ENCODE measurements around the gene CLRN3. TPM values are rescaled to one million over a fixed set of nuclear protein-coding genes. Genes with fewer than 3 reads are reported as not detected.

The CLRN3 gene
- polyA plus RNA-seq, 3 donors = 18.4 to 22.8 (median 21.4) TPM

DNA sequence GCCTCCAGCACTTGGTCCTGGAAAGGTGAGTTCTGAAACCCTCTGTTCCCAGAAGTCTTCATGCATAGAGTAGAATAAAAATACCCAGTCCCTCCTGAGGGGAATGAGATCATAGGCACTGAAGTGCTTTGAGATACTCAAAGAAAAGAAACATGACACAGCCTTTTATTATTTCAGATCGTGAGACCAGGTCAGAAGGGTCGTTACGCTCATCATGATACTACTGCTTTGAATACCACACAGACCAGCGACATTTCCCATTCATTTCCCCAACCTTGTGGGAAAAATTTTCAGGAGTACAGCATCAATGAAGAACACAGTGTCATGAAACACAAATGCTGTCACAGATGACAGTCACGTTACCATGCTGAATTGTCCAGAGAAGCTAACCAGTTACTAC is 15.0 kb downstream of the CLRN3 start:
- no peak for DNase-seq (ENCODE audit: low read depth in 3 of 3, low spot score in 2 of 3)

DNA sequence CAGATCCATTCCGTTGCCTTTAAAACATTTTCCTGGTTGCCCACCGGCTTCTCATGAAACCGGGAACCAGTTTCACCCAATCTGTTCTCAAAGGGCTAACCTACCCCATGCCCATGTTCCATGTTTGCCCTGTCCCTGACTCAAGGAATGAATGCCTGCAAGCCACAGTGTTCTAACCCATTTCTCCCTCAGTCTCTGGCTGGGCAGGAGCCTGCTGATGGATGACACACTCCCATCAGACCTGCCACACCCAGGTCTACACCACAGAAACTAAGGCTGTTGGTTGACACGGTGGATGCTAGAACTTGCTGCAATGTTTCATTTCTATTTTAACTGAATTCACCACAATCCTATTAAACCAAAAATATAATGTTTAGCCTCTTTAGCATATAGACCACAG is 15.6 kb downstream of the CLRN3 start:
- DNase-seq (ENCODE audit: low read depth in 3 of 3, low spot score in 2 of 3) = no peak

DNA sequence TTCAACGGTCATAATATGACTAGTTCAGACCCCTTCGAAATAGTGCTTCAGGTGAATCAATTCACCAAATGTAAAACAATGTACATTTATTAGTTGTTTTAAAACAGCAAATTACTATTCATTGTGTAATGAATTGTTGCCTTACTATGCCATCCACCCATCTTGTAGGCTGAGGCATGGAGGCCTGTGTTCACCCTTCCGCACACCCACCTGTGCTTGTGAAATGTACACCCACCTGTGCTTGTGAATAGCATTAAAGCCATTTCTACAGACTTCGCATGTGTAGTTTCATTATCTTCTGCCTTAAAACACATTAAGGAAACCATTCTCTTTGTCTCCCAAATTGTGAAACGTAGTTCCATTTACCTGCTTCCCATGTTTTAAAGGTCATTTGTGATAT is 16.8 kb downstream of the CLRN3 start:
- DNase-seq (ENCODE audit: low read depth in 3 of 3, low spot score in 2 of 3) = no peak

DNA sequence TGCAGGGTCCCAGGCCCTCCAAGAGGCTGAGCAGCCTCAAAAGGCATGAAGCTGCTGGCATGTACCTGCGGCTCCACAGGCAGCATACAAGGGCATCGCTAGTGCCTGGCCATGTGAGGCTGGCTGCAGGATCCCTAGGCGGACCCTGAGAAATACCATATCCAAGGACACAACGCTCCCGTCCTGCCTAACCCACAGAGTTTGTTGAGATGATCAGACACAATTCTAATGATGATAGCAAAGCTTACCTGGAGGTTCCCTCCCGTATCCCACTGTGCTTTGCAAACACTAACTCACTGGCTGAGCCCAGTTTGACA is 17.3 kb downstream of the CLRN3 start:
- DNase-seq (ENCODE audit: low read depth in 3 of 3, low spot score in 2 of 3) = no peak

DNA sequence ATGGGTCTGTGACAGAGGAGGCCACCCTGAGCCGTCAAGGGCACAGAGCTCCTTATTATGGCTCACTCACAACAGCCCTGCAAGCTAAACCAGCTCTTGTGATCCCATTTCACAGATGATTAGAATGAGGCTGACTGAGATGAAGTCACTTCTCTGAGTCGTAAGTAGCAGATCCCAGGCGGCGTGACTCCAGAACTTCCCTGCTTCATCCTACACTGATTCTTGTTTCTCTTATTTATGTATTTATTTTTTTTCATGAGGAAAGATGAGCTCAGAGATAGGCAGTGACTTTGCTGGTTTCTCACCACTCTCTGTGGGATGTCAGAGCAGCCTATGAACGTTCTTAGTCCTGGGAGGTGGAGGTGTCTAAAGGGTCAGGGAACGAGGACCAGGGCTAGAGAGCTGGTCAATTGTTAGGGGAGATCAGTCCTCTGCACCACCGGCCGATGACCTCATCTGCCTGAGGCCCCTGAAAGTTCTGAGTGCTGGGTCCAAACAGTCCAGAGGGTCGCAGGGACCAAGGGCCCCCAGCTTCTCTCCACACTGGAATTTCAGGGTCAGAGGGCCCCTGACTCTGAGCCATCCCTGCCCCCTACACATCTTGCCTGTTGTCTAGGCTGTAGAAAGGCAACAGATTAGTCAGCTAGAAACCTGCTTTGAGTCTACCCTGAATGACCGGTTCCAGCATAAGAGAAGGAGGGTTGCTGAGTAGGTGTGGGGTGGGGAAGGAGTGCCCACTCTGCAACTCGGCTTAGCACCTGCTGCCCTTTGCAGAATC is 17.9 kb downstream of the CLRN3 start:
- no peak for DNase-seq (ENCODE audit: low read depth in 3 of 3, low spot score in 2 of 3)

DNA sequence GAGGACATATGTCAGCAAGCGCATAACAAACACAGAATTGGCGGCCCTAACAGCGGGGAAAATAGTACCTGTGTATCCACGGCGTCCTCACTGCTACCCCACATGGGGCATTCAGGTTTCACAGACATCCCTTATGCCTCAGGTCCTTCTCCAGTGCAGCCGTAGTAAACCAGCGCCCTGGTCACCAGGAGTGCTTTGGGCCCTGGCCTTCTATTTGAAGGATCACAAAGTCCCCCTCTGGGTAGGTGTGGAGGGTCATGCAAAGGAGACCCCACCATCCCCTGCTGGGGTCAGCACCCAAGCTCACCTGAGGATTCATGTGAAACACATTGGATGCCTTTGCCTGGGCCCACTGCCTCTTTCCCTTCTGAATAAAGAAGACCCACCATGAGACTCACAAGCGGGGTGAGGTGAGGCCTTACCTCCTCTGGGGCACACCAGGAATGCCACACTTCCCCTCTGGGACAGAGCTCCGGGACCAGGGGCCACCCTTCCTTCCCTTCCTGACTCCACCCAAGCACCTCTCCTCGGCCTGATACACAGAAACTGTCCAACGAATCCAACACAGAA is 18.8 kb downstream of the CLRN3 start:
- DNase-seq (ENCODE audit: low read depth in 3 of 3, low spot score in 2 of 3) = no peak

DNA sequence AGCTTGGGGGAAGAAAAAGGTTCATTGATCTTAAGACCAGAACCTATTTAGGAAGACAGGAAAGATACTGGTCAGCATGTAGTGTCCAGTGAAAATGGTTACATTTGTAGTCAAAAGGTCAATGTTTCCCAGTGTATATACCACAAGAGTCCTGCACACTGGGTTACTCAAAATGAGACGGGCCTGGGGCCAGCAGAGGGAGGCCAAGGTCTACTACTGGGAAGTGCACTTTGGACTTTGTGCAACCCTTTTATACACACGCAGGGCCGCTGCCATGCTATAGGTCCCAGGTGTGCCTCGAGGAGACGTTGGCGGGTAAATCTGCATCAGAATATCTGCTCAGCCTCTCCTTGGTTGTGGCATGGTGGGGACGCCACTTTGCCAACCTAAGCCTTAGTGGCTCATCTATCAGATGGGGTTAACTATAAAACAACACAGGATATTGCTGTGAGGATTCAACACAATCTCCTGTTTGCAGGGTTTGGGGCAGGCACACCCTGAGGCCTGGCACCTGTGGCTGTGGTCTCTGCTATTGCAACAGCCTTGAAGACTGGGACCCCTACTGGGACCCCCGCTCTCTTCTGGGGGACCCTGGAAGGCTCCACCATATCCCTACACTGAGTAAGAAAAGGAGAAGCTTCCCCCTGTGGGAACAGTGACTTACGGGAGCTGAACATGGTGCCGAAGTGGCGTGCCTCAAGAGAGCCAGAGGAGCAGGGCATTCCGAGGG is 19.7 kb downstream of the CLRN3 start:
- DNase-seq (ENCODE audit: low read depth in 3 of 3, low spot score in 2 of 3) = no peak

DNA sequence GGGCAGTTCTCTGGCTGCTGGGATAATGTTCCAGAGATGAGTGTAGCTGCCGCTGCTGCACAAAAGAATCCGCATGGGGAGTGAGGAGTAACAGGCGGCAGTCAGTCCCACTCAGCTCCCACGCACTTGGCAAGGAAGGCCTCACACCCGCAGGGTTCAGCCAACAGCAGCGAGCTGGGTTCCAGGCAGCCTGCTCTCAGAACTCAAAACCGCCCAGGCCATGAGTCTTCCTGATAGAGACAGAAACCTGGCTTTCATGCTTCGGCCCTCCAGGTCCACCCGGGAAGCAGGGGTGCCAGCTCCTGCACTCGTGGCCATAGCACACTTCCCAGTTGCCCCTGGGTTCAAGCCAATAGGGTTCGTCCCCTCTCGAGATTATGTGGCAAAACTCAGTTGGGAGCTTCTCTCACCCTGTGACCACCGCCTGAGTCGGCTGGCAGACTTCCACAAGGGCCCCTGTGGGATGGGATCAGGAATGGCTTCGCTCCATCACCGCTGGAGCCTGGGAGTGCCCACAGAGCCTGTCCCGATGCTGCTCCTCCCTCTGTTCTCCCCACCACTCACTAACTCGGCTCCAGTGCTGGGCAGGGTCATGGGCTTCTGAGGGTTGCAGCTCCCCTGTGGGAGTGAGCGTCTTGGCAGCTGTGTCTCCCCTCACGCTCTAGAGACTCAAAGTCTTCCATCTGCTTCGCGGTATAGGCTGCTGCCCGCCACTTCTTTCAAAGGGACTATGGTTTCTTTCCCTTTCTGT is 20.6 kb downstream of the CLRN3 start:
- no peak for DNase-seq (ENCODE audit: low read depth in 3 of 3, low spot score in 2 of 3)

DNA sequence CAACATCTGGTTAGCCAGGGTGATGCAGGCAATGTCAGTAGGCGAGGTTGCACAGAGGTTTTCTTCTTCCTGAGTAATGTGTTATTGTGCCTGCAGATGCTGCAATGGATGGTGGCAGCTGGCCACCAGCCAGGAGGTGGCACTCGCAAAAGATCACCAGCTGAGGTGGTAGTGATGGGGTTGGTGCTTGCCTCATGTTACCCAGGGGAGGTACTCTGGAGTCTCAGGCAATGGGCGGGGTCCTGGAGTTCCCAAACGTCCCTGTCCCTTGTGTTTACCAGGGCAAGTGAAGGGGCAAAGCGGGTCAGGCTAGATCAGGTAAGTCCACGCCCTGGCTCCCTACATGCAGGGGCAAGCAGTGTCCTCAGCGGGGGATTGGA is 21.1 kb downstream of the CLRN3 start:
- DNase-seq (ENCODE audit: low read depth in 3 of 3, low spot score in 2 of 3) = no peak

DNA sequence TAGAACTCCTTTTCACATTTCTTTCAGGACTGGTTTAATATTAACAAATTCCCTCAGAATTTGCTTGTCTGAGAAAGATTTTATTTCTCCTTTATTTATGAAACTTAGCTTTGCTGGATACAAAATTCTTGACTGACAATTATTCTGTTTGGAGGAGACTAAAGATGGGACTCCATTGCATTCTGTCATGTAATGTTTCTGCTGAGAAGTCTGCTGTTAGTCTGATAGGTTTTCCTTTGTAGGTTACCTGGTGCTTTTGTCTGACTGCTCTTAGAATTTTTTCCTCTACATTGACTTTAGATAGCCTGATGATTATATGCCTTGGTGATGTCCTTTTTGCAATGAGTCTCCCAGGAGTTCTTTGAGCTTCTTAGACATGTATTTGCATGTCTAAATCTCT is 23.4 kb downstream of the CLRN3 start:
- DNase-seq (ENCODE audit: low read depth in 3 of 3, low spot score in 2 of 3) = no peak

DNA sequence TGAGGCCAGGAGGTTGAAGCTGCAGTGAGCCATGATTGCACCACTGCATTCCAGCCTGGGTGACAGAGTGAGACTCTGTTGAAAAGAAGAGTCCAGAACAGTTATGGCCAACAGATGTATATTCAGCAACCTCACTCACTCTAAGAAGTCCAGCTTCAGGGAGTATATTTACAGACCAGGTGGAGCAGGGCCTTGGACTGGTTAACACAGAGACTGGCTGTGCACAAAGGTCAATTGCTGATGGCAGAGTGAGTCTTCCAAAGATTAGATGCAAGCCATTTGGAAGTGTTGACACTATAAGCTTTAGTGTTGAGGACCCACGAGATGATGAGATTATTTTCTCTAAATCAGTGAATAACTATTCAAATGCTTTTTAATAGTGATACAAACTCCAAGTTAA is 24.9 kb downstream of the CLRN3 start:
- no peak for DNase-seq (ENCODE audit: low read depth in 3 of 3, low spot score in 2 of 3)

DNA sequence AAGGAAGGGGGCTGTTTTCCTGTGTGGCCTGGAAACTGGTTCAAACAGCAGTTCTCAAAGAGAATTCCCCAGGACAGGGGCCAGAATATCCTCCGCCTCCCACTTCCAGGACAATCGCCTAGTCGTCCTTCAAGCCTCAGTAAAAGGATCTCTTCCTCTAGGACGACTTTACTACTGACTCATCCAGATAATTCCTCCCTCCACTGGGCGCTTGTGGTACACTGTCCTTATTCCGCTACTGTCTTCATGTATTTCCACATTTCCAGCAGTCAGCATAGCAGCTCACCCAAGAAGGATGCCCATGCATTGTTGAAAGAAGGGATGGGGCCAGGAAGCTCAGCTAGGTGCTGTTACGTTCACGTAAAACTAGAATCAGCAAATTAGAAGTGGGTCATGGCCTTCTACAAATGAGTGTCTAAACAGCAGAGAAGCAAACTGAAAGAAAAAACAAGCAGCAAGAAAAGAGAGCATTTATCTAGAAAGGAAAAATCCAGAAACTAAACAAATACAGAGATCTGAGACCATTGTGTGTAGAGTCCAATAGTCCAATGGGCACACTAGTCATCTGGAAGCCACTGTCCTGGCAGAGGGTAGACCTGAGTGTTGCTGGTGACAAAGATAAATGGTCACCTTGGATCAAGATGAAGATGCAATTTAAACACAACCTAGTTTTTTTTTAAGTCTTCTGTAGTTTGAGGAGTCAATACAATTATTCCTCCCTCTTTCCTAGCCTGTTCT is 26.3 kb downstream of the CLRN3 start:
- no peak for DNase-seq (ENCODE audit: low read depth in 3 of 3, low spot score in 2 of 3)

DNA sequence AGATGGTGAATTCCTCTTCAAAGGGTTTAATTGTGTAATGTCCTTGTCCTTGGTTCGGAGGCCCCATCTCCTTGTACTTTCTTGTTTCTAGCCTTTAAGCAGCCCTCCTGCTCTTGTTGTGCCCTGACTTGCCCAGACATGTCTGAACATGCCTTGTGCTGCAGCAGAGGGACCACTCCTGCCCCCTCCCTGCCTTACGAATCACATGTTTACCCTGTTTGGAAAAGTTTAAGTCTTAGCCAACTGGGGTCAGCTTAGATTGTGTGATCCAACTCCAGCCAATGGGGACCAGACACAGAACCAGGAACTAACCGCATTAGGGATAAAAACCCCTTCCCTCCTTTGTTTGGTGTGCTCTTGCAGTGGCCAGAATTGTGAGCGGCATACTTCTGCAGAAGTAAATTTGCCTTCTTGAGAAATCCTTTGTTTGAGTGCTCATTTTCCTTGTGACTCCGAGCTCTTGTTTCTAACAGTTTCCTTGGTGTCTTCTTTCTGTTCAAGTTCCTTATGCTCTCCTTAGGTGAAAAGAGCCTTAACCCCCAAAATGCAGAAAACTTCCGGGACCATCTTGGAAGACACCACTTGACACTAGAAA is 29.4 kb downstream of the CLRN3 start:
- DNase-seq (ENCODE audit: low read depth in 3 of 3, low spot score in 2 of 3) = no peak

DNA sequence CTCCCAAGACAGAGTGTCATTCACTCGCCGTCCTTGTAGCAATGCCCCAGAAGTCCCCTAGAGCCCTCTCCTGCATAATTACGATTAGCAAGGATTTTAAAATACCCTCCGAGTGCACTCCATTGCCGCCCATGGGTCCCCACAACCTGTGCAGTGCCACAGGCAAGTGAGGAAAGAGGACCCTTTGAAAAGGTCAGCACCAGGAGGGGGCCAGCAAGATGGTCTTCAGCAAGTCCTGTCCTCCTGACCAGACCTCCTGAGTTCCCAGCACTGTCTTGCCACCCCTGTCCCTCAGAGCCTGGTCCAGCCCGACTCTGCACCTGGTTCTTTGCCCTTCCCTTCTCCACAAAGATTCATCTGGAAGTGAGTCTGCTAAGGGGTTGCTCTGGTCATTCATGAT is 32.1 kb downstream of the CLRN3 start:
- DNase-seq (ENCODE audit: low read depth in 3 of 3, low spot score in 2 of 3) = no peak

DNA sequence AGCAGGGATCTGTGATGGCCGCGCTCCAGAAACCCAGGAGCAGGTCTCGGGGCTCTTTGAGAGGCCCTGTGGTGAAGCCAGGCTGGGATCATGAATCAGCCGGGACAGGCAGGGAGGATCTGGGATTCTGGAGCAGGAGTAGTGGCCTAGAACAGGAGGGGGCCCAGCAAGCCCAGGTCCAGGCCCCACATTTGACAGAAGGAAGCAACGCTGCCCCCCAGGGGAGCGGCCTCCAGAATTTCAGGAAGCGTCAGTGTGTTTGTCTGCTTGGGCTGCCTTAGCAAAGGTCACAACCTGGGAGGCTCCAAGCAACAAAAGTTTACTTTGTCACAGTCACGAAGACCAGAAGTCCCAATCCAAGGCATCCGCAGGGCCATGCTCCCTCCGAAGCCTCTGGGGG is 36.8 kb downstream of the CLRN3 start:
- no peak for DNase-seq (ENCODE audit: low read depth in 3 of 3, low spot score in 2 of 3)

DNA sequence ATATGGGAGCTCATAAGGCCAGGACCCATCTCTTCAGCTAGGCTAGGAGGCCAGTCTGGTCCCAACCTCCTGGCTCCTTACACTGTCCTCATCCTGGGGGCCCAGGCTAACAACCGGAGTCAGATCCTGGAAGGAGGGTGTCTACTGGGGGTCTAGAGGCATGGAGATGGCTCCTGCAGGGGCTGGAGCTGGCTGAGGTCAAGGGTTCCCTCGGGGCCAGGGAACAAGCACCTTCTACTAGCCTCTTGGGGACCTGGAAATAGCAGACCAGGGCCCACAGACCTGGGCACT is 37.2 kb downstream of the CLRN3 start:
- DNase-seq (ENCODE audit: low read depth in 3 of 3, low spot score in 2 of 3) = no peak

DNA sequence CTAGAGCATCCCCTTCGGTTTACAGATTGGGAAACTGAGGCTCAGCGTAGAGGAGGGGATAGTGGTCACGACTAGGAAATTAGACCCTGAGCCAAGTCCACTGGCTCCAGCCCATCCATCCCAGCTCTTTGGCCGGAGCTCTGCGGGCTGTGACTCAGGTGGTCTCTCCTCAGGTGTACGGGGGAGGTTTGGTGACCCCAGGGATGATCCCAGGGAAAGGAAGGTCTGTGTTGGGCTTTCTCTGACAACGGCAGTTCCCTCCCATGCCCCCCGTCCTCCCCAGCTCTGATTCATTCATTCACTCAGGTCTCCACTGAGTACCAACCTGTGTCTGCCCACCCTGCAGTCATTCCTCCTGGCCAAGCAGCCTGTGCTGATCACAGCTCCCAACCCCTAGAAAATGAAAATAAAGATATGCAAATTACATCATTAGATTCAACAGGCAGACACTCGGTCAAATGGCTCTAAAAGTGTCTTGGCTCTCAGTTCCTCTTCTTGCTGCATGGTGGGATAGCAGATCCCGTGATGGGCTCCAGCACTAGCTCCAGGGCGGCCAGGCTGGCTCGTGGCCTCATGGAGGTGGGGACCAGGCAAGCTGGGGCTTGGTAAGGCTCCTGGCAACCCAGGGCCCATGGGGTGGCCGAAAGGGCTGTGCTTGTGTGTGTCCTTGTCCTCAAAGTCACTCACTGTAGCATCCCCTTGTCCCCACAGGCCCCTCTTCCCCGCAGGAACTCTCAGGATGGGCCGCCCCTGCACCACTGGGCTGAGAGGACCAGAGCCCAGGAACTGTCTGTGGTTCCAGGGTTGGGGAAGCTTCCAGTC is 37.8 kb downstream of the CLRN3 start:
- DNase-seq (ENCODE audit: low read depth in 3 of 3, low spot score in 2 of 3) = no peak

DNA sequence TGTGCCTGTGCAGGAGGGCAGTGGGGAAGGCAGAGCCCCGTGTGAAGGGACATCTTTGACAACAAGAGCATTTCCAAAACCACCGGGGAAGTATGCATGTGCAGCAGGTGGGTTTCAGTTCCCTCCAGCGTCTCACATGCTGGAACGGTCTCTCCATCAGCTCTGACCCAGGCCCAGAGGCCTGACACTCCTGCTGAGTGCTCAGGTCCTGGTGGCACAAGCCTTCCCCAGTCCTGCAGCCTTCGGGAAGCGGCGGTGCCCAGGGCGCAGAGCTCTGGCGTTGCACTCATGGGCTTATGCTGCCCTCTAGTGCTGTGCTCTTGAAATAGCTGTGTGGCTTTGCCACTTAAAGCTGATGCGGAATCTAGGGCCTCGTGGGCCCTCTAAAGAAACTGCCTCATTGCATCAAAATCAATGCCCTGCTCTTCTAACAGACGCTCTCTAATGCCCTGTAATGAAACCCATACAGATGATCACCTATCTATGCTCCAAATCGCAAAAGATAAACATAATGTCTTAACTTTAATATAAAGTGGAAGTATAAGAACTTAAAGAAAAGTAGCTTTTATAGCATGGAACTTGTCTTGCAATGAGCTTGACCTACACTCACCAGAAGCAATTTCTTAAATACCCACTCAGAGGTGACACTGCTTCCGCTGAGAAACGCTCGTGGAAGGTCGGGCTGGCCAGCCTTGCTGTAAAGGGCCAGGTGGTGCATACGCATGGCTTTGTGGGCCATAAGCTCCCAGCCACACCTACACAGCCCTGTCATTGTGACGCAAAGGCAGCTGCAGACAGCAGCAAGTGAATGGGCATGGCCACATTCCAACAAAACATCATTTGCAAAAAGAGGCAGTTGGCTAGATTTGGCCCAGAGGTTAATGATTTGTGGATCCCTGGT is 38.6 kb downstream of the CLRN3 start:
- DNase-seq (ENCODE audit: low read depth in 3 of 3, low spot score in 2 of 3) = peak in 2 of 3 donors; percentile 29 to 56

DNA sequence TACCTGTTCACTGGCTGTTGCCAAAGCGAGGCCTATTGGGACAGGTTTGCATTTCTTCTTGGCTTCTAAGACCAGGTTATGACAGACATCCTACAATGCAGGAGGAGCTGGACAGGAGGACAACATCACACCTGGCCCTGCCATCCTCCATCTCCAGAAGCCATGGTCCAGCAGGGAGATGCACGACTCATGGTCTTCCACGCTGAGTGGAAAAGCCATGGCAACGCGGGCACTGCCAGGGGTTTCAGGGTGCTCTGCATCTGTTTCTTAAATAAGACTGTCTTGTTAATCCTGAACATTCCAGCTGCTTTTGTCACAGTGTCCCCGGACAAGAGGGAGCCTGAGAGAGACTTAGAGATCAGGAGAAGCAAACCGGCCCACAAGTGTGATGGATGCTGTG is 40.3 kb downstream of the CLRN3 start:
- DNase-seq (ENCODE audit: low read depth in 3 of 3, low spot score in 2 of 3) = no peak
